IPS DF 6.9 (cell line): ENCODE measurements around the gene UBE2S.
"Not testable (repeated sequence)": the region's sequence is repeated elsewhere in the genome, so short reads cannot be mapped to it uniquely, and the experiment has no call there.

ENCODE experiments used
- DNase-seq: peaks from one replicate; pipeline ENCODE4 v3.0.0-alpha.2; 2013; ENCODE audit warnings: low read depth, low spot score
- H3K27ac ChIP-seq: one replicate; pipeline ENCODE4 v1.5.1; 2013; ENCODE audit warnings: low read length, control low read depth
- H3K27me3 ChIP-seq: 2 replicates; pipeline ENCODE4 v1.6.1; 2013; ENCODE audit warnings: mild to moderate bottlenecking, low read length; ENCODE audit not compliant: control insufficient read depth, insufficient read depth
- H3K36me3 ChIP-seq: 2 replicates; pipeline ENCODE4 v1.6.1; 2013; ENCODE audit warnings: low read length; ENCODE audit not compliant: control insufficient read depth, insufficient read depth
- H3K4me1 ChIP-seq: 2 replicates; pipeline ENCODE4 v1.6.1; 2013; ENCODE audit warnings: low read length; ENCODE audit not compliant: control insufficient read depth, insufficient read depth
- H3K4me3 ChIP-seq: 2 replicates; pipeline ENCODE4 v1.5.1; 2013; ENCODE audit warnings: mild to moderate bottlenecking, low read length
- H3K9me3 ChIP-seq: 2 replicates; pipeline ENCODE4 v1.6.1; 2013; ENCODE audit warnings: low read length, inconsistent platforms; ENCODE audit not compliant: control insufficient read depth, insufficient read depth
- WGBS: extraction: QIAGEN DNeasy Blood & Tissue Kit; methylation state at CpG from one replicate; pipeline ENCODE4 v1.1.7; 2013; ENCODE audit warnings: mixed read lengths, missing lambda C conversion rate; ENCODE audit not compliant: insufficient read length, insufficient coverage; 5-methylcytosine and 5-hydroxymethylcytosine counted together

Gene UBE2S

GRCh38 chr19:55448175-55448490 is 40.5 kb upstream of the UBE2S start:
- H3K27me3 ChIP-seq, result peaks cover 47% of the 10 kb centered on the region
- DNase-seq, H3K36me3 ChIP-seq, H3K9me3 ChIP-seq, H3K4me3 ChIP-seq, H3K27ac ChIP-seq, H3K4me1 ChIP-seq: not testable (repeated sequence)
- WGBS, result 100% methylated on average over 1 of the region's 5 CpGs

- 100% methylated on average over 2 of the region's 16 CpGs for WGBS
- DNase-seq, result no peak
- Histone ChIP-seq H3K27ac (no peak overlapping the region), H3K4me3 (no peak overlapping the region), H3K27me3 (peaks cover 50% of the 10 kb centered on the region), H3K4me1 (peaks cover 2% of the 10 kb centered on the region; the same call in 1 of the 2 replicates), H3K9me3 (no peaks in the 10 kb centered on the region), H3K36me3 (no peaks in the 10 kb centered on the region)
Observed at GRCh38 chr19:55447421-55448174, 40.0 kb upstream of the UBE2S start.

GRCh38 chr19:55446060-55446459 is 38.5 kb upstream of the UBE2S start:
- no peaks in the 10 kb centered on the region for H3K36me3 ChIP-seq
- H3K27me3 ChIP-seq, result peaks cover 52% of the 10 kb centered on the region
- no peak overlapping the region for H3K4me3 ChIP-seq
- no peak overlapping the region for H3K27ac ChIP-seq
- no peak for DNase-seq
- no peaks in the 10 kb centered on the region; the same call in 1 of the 2 replicates for H3K4me1 ChIP-seq
- H3K9me3 ChIP-seq, result no peaks in the 10 kb centered on the region
- WGBS, result no CpG with 5 or more reads among the region's 8 CpGs

- no peak overlapping the region for H3K27ac ChIP-seq
- no peak for DNase-seq
- no CpG with 5 or more reads among the region's 11 CpGs for WGBS
- no peaks in the 10 kb centered on the region; the same call in 1 of the 2 replicates for H3K4me1 ChIP-seq
- H3K4me3 ChIP-seq, result no peak overlapping the region
- peaks cover 46% of the 10 kb centered on the region for H3K27me3 ChIP-seq
- no peaks in the 10 kb centered on the region for H3K36me3 ChIP-seq
- no peaks in the 10 kb centered on the region for H3K9me3 ChIP-seq
Observed at GRCh38 chr19:55444646-55445045, 37.1 kb upstream of the UBE2S start.

- H3K27me3 ChIP-seq, result peaks cover 44% of the 10 kb centered on the region
- WGBS, result no CpG with 5 or more reads among the region's 18 CpGs
- no peak for DNase-seq
Observed at GRCh38 chr19:55443824-55444480, 36.4 kb upstream of the UBE2S start.

GRCh38 chr19:55443045-55443823 is 35.6 kb upstream of the UBE2S start, which contains the start of gene SHISA7:
Gene SHISA7, minus strand, starts transcription at chr19:55443300. Its CDS starts 437 bp downstream, at chr19:55442863.
- Histone ChIP-seq H3K27ac (no peak within 1 kb of the TSS), H3K9me3 (no peaks in the 10 kb centered on the region), H3K4me3 (peak within 1 kb of the TSS; percentile 23; the same call in 1 of the 2 replicates), H3K27me3 (peaks cover 44% of the 10 kb centered on the region), H3K36me3 (no peaks in the 10 kb centered on the region), H3K4me1 (no peaks in the 10 kb centered on the region; the same call in 1 of the 2 replicates)
- no CpG with 5 or more reads among the region's 43 CpGs for WGBS
- DNase-seq, result no peak

More at GRCh38 chr19:55443824-55444480, 36.4 kb upstream of the UBE2S start:
- no peaks in the 10 kb centered on the region for H3K9me3 ChIP-seq
- H3K36me3 ChIP-seq, result no peaks in the 10 kb centered on the region
- no peak overlapping the region for H3K4me3 ChIP-seq
- H3K4me1 ChIP-seq, result no peaks in the 10 kb centered on the region; the same call in 1 of the 2 replicates
- no peak overlapping the region for H3K27ac ChIP-seq

GRCh38 chr19:55442372-55442961 is 34.9 kb upstream of the UBE2S start:
- no CpG with 5 or more reads among the region's 72 CpGs for WGBS
- peaks cover 41% of the 10 kb centered on the region for H3K27me3 ChIP-seq
- peak overlapping the region; percentile 16; the same call in 1 of the 2 replicates for H3K4me3 ChIP-seq
- H3K4me1 ChIP-seq, result peaks cover 2% of the 10 kb centered on the region; the same call in 1 of the 2 replicates
- no peaks in the 10 kb centered on the region for H3K36me3 ChIP-seq
- no peak overlapping the region for H3K27ac ChIP-seq
- DNase-seq, result no peak
- no peaks in the 10 kb centered on the region for H3K9me3 ChIP-seq

- no peak overlapping the region for H3K27ac ChIP-seq
- WGBS, result no CpG with 5 or more reads among the region's 39 CpGs
- peaks cover 3% of the 10 kb centered on the region; the same call in 1 of the 2 replicates for H3K4me1 ChIP-seq
- H3K4me3 ChIP-seq, result no peak overlapping the region; the same call in 1 of the 2 replicates
- H3K36me3 ChIP-seq, result no peaks in the 10 kb centered on the region
- no peaks in the 10 kb centered on the region for H3K9me3 ChIP-seq
- H3K27me3 ChIP-seq, result peaks cover 36% of the 10 kb centered on the region
- no peak for DNase-seq
Observed at GRCh38 chr19:55441692-55442321, 34.2 kb upstream of the UBE2S start.

GRCh38 chr19:55441319-55441691 is 33.7 kb upstream of the UBE2S start:
- H3K27me3 ChIP-seq, result peaks cover 35% of the 10 kb centered on the region
- DNase-seq, result no peak
- no peaks in the 10 kb centered on the region for H3K36me3 ChIP-seq
- H3K4me3 ChIP-seq, result no peak overlapping the region; the same call in 1 of the 2 replicates
- WGBS, result no CpG with 5 or more reads among the region's 21 CpGs
- no peaks in the 10 kb centered on the region for H3K9me3 ChIP-seq
- peaks cover 3% of the 10 kb centered on the region; the same call in 1 of the 2 replicates for H3K4me1 ChIP-seq
- no peak overlapping the region for H3K27ac ChIP-seq
